ENCODE measurements around the gene PALMD.
A peak's percentile ranks its signal among the peaks of the same experiment; 100 is the strongest.

PALMD gene

DNA sequence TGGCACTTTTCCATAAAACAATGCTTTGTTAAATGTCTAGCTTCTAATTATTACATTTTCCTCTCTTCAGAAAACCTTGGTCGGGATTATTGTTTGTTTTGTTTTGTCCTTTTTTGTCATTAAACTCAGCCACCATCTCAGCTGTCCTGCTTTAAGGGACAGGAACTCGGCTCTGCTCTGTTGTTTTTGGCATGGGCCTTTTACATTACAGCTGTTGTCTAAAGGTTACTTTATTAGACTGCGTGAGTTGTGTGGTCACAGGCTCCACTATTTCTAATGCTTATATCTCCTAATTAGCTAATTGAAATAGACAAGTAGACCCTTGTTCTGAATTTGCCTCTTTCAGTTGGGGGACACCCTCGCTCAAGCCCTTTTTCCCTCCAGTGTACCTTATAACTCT lies 1.6 kb downstream of the PALMD start:
- peak overlapping the region; percentile 14 to 54 for H3K4me3 ChIP-seq (replicated peaks in 1 of 2; ENCODE audit: low read depth in 2 of 2, low read length in 2 of 2)
- TF ChIP-seq, protein P1, sequence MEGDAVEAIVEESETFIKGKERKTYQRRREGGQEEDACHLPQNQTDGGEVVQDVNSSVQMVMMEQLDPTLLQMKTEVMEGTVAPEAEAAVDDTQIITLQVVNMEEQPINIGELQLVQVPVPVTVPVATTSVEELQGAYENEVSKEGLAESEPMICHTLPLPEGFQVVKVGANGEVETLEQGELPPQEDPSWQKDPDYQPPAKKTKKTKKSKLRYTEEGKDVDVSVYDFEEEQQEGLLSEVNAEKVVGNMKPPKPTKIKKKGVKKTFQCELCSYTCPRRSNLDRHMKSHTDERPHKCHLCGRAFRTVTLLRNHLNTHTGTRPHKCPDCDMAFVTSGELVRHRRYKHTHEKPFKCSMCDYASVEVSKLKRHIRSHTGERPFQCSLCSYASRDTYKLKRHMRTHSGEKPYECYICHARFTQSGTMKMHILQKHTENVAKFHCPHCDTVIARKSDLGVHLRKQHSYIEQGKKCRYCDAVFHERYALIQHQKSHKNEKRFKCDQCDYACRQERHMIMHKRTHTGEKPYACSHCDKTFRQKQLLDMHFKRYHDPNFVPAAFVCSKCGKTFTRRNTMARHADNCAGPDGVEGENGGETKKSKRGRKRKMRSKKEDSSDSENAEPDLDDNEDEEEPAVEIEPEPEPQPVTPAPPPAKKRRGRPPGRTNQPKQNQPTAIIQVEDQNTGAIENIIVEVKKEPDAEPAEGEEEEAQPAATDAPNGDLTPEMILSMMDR (IDR thresholded peaks at IDR 0.05; ENCODE audit: low read depth, low read length), result no peak
- DNase-seq (ENCODE audit: low read depth in 2 of 2), result peak in 1 of 2 donors; percentile 49

DNA sequence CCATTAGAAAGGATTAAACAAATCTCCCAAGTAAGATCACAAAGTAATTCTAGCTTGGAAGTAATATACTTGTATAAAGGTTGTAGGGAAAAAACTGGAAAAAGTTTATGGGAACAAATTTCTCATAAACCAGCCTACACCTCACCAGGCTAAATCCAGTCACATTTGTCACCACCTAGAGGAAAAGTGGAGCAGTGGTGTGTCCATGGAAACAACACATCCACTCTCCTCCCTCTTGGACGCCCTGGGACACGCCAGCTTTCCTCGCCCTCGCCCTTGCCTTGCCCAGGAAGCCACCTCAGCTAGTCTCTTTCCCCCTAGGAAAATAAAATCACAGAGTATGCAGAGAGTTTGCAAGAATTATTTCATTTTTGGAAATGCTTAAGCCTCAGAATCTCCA lies 2.2 kb downstream of the PALMD start:
- DNase-seq (ENCODE audit: low read depth in 2 of 2), result peak; percentile 68 to 76
- TF ChIP-seq, protein P1 (IDR thresholded peaks at IDR 0.05; ENCODE audit: low read depth, low read length), result peak; percentile 30
- H3K4me3 ChIP-seq (replicated peaks in 1 of 2; ENCODE audit: low read depth in 2 of 2, low read length in 2 of 2), result peak overlapping the region in 1 of 2 donors; percentile 54

DNA sequence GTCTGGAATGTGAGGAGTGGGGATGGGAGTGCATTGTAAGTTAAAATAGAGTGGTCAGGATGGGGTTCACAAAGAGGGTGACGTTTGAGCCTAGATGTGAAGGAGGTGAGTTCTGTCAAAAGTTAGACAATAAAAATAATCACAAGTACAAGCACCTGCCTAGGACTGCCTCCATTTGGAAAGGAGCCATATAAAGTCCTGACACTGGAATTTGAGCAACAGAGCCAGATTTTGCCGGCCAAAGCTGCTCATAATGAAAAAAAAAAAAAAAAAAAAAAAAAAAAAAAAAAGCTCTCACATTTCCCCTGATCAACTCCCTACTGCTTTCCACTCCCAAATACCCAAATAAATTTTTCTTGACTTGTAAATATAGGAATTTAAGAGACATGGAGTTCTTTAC lies 4.1 kb downstream of the PALMD start:
- TF ChIP-seq, protein P1 (IDR thresholded peaks at IDR 0.05; ENCODE audit: low read depth, low read length), result no peak
- H3K4me3 ChIP-seq (replicated peaks in 1 of 2; ENCODE audit: low read depth in 2 of 2, low read length in 2 of 2), result no peak overlapping the region
- DNase-seq (ENCODE audit: low read depth in 2 of 2), result peak; percentile 40 to 64

DNA sequence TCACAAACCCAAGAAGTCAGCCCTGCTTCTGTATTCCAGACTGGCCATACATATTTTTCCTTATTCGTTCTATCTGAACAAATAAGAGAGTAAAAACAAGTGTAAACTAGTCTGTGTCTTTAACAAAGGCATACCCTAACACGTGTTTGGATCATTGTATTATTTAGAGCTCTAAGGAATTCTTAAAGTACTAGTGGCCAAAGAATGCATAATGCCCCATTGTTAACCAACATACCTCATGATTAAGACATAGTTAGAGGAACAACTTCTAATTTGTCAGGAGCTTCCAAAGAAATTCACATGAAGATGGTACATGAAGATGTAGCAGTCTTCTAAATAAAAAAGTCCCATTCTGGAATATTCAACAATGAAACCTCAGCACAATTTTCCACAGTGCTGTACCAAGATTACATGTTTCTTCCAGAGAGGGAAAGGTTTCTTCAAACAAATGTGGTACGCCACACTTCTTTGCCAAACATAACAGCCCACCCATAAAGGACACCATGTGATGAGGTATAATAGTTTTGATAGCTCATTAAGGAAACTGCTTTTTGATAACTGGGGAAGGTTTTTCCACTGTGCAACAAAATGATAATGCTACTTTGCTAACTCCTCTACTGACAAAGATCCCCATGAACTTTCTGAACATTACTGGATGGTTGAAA lies 5.0 kb downstream of the PALMD start:
- H3K4me3 ChIP-seq (replicated peaks in 1 of 2; ENCODE audit: low read depth in 2 of 2, low read length in 2 of 2), result no peak overlapping the region
- TF ChIP-seq, protein P1 (IDR thresholded peaks at IDR 0.05; ENCODE audit: low read depth, low read length), result no peak
- DNase-seq (ENCODE audit: low read depth in 2 of 2), result peak; percentile 61 to 79

DNA sequence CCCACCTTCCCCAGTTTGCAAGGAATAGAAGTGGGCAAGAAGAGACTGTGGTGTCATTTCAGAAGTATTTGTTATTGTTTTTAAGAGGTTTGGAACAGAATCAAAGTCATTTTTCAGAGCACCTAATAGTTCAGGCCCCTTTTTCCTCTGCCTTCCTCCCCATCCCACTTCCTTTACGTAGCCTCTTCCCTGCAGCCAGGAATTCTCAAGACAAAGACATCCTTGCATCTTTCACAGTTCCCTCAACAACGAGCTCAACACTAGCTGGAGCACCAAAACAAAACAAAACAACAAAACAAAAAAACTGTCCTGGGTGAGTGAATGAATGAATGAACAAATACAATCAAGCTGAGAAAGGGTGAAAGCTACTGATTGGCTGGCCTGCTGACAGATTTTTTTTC lies 7.0 kb downstream of the PALMD start:
- no peak overlapping the region for H3K4me3 ChIP-seq (replicated peaks in 1 of 2; ENCODE audit: low read depth in 2 of 2, low read length in 2 of 2)
- TF ChIP-seq, protein P1 (IDR thresholded peaks at IDR 0.05; ENCODE audit: low read depth, low read length), result no peak
- DNase-seq (ENCODE audit: low read depth in 2 of 2), result peak; percentile 46 to 76

DNA sequence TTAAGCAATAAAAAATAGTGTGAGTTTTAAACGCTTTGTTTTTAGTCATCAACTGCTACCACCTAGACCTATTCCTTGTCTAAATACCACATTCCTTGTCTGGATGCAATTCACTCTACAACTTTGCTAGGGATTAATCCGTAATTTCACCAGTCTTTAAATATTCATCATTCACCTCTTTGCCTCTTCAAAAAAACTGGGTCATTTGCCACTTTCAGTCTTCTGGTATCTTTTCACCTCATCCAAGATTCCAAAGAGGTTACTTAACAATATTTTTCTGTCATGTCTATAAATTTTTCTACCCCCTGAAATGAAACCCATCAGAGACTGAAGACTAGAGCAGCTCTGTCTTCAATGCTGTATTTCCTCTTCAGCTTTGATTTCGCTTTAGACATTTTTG lies 9.5 kb downstream of the PALMD start:
- no peak for DNase-seq (ENCODE audit: low read depth in 2 of 2)
- no peak overlapping the region for H3K4me3 ChIP-seq (replicated peaks in 1 of 2; ENCODE audit: low read depth in 2 of 2, low read length in 2 of 2)
- TF ChIP-seq, protein P1 (IDR thresholded peaks at IDR 0.05; ENCODE audit: low read depth, low read length), result no peak

DNA sequence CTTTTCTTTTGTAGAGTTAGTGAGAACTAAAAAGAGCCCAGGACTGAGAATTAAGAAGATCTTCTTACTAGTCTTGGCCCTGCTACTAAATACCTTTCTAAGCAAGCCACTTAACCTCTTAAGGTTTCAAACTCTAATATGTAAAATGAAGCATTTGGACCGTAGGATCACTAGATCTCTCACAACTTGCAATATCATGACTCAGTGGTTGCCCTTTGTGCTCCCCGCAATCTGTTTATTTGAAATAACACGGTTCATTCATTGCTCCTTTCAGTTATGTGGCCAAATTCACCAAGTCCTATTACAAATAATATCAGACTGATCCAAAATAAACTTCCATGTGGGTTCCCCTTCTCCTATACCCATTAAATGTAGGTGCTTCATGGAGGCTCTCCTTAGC lies 10.8 kb downstream of the PALMD start:
- no peak overlapping the region for H3K4me3 ChIP-seq (replicated peaks in 1 of 2; ENCODE audit: low read depth in 2 of 2, low read length in 2 of 2)
- DNase-seq (ENCODE audit: low read depth in 2 of 2), result no peak
- TF ChIP-seq, protein P1 (IDR thresholded peaks at IDR 0.05; ENCODE audit: low read depth, low read length), result no peak
